OCI-LY1 (cell line): ENCODE measurements around the gene PXDN.

Source experiments
- H2AFZ ChIP-seq: fragments of 200-600 bp; sonication (generic), shearing (Covaris generic); 2 replicates; pipeline ENCODE4 v1.6.0; 2014; ENCODE audit warnings: antibody characterized with exemption, mild to moderate bottlenecking, low read length
- H3F3A ChIP-seq: fragments of 200-600 bp; sonication (generic), shearing (Covaris generic); 2 replicates; pipeline ENCODE4 v1.6.0; 2014; ENCODE audit warnings: mild to moderate bottlenecking, antibody characterized with exemption, low read length, moderate library complexity; ENCODE audit not compliant: insufficient read depth
- H3K27ac ChIP-seq: fragments of 200-600 bp; sonication (generic); 2 replicates; pipeline ENCODE4 v1.5.1; 2014; ENCODE audit warnings: low read length, mixed run types, mild to moderate bottlenecking, low read depth; ENCODE audit not compliant: poor library complexity, severe bottlenecking
- H3K27me3 ChIP-seq: fragments of 200-600 bp; sonication (generic); 2 replicates; pipeline ENCODE4 v1.6.0; 2014; ENCODE audit warnings: antibody characterized with exemption, mild to moderate bottlenecking, low read length, moderate library complexity; ENCODE audit not compliant: insufficient read depth
- H3K36me3 ChIP-seq: fragments of 200-600 bp; sonication (generic); 2 replicates; pipeline ENCODE4 v1.6.1; 2014; ENCODE audit warnings: mild to moderate bottlenecking, antibody characterized with exemption, low read length, moderate library complexity, mixed read lengths; ENCODE audit not compliant: insufficient read depth
- H3K4me1 ChIP-seq: fragments of 200-600 bp; sonication (generic); 2 replicates; pipeline ENCODE4 v1.5.1; 2014; ENCODE audit warnings: mild to moderate bottlenecking, low read length, moderate library complexity; ENCODE audit not compliant: insufficient read depth, severe bottlenecking
- H3K4me2 ChIP-seq: fragments of 200-600 bp; sonication (generic), shearing (Covaris generic); 2 replicates; pipeline ENCODE4 v1.6.1; 2014; ENCODE audit warnings: low read length
- H3K4me3 ChIP-seq: fragments of 200-600 bp; sonication (generic); 2 replicates; pipeline ENCODE4 v1.5.1; 2014; ENCODE audit warnings: low read length, low read depth, mild to moderate bottlenecking, mixed read lengths; ENCODE audit not compliant: poor library complexity, severe bottlenecking
- H3K79me2 ChIP-seq: fragments of 200-600 bp; shearing (Covaris generic); 2 replicates; pipeline ENCODE4 v1.6.1; 2016; ENCODE audit warnings: mixed run types, low read length, mixed read lengths; ENCODE audit not compliant: insufficient read depth
- H3K9ac ChIP-seq: fragments of 200-600 bp; sonication (generic), shearing (Covaris generic); 2 replicates; pipeline ENCODE4 v1.6.1; 2014; ENCODE audit warnings: mild to moderate bottlenecking, low read length, mixed read lengths
- H3K9me2 ChIP-seq: fragments of 200-600 bp; sonication (generic), shearing (Covaris generic); 2 replicates; pipeline ENCODE4 v1.6.1; 2014; ENCODE audit warnings: low read depth, mild to moderate bottlenecking, low read length, mixed read lengths
- H3K9me3 ChIP-seq: fragments of 200-600 bp; shearing (Covaris generic); 2 replicates; pipeline ENCODE4 v1.6.1; 2014; ENCODE audit warnings: low read length, mixed read lengths
- H4K20me1 ChIP-seq: fragments of 200-600 bp; sonication (generic), shearing (Covaris generic); 2 replicates; pipeline ENCODE4 v1.6.0; 2016; ENCODE audit warnings: mild to moderate bottlenecking, low read length; ENCODE audit not compliant: insufficient read depth
- CTCF ChIP-seq: fragments of 200-600 bp; sonication (generic), shearing (Covaris generic); IDR thresholded peaks from 2 replicates; pipeline ENCODE4 v1.5.1; 2017; ENCODE audit warnings: mild to moderate bottlenecking, antibody characterized with exemption, low read length, moderate library complexity, mixed read lengths
- EZH2 ChIP-seq: fragments of 200-600 bp; sonication (generic), shearing (Covaris generic); IDR thresholded peaks from 2 replicates; pipeline ENCODE4 v1.8.0; 2017; ENCODE audit warnings: borderline replicate concordance, mixed run types, mild to moderate bottlenecking, antibody characterized with exemption, low read length, moderate library complexity, mixed read lengths

Gene PXDN

GRCh38 chr2:1670636-1671035 is 73.7 kb downstream of the PXDN start:
- Histone ChIP-seq H3K9me3 (no peaks in the 10 kb centered on the region), H3K9ac (no peak overlapping the region), H3K4me2 (no peak overlapping the region), H3K27ac (no peak overlapping the region), H3K4me1 (no peaks in the 10 kb centered on the region), H2AFZ (no peak overlapping the region), H3K9me2 (no peaks in the 10 kb centered on the region), H3K4me3 (no peak overlapping the region), H3F3A (no peaks in the 10 kb centered on the region), H3K27me3 (0 out of 2 replicates have a peak, but pooled peaks cover 4% of the 10 kb centered on the region), H4K20me1 (no peaks in the 10 kb centered on the region), H3K79me2 (no peaks in the 10 kb centered on the region), H3K36me3 (no peaks in the 10 kb centered on the region)
- no peak for TF ChIP-seq CTCF
- no peak for TF ChIP-seq EZH2

- H2AFZ ChIP-seq: no peak overlapping the region
- no peak overlapping the region for H3K4me3 ChIP-seq
- no peak overlapping the region for H3K4me2 ChIP-seq
- H3K9ac ChIP-seq: no peak overlapping the region
- H3K36me3 ChIP-seq: no peaks in the 10 kb centered on the region
- H3K27ac ChIP-seq: no peak overlapping the region
- H3K9me3 ChIP-seq: no peaks in the 10 kb centered on the region
- H4K20me1 ChIP-seq: no peaks in the 10 kb centered on the region
- H3K4me1 ChIP-seq: no peaks in the 10 kb centered on the region
- 0 out of 2 replicates have a peak, but pooled peaks cover 4% of the 10 kb centered on the region for H3K27me3 ChIP-seq
- no peaks in the 10 kb centered on the region for H3F3A ChIP-seq
- no peaks in the 10 kb centered on the region for H3K9me2 ChIP-seq
- no peaks in the 10 kb centered on the region for H3K79me2 ChIP-seq
- no peak for TF ChIP-seq CTCF
- no peak for TF ChIP-seq EZH2
These were observed 78.4 kb downstream of the PXDN start for GRCh38 chr2:1665761-1666505.

GRCh38 chr2:1664698-1665097 is 79.6 kb downstream of the PXDN start:
- Histone ChIP-seq H2AFZ (no peak overlapping the region), H3K4me3 (no peak overlapping the region), H3K4me1 (no peaks in the 10 kb centered on the region), H3K79me2 (no peaks in the 10 kb centered on the region), H3K36me3 (no peaks in the 10 kb centered on the region), H3K27ac (no peak overlapping the region), H4K20me1 (no peaks in the 10 kb centered on the region), H3K9me2 (no peaks in the 10 kb centered on the region), H3K27me3 (0 out of 2 replicates have a peak, but pooled peaks cover 4% of the 10 kb centered on the region), H3K9me3 (no peaks in the 10 kb centered on the region), H3K9ac (no peak overlapping the region), H3F3A (no peaks in the 10 kb centered on the region), H3K4me2 (no peak overlapping the region)
- TF ChIP-seq CTCF (no peak), EZH2 (no peak)
